Esophagus mucosa (tissue), 1 donor: ENCODE data around the gene CLEC1A. TPM values are rescaled to one million over a fixed set of nuclear protein-coding genes. Genes with fewer than 3 reads are reported as not detected.

Source experiments
- ATAC-seq: fragments of 200-7000 bp; cut with Tn5 transposase; one replicate; pipeline ENCODE4 v1.9.1; 2020
- total RNA-seq: library from RNA; stranded (reverse); gene quantifications from one replicate; pipeline ENCODE4 v1.2.4, GENCODE V29; 2023
- donor health status: DM: yes; HTN: yes; CAD: no.

CLEC1A gene, protein sequence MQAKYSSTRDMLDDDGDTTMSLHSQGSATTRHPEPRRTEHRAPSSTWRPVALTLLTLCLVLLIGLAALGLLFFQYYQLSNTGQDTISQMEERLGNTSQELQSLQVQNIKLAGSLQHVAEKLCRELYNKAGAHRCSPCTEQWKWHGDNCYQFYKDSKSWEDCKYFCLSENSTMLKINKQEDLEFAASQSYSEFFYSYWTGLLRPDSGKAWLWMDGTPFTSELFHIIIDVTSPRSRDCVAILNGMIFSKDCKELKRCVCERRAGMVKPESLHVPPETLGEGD
- 0.68 TPM for total RNA-seq

DNA sequence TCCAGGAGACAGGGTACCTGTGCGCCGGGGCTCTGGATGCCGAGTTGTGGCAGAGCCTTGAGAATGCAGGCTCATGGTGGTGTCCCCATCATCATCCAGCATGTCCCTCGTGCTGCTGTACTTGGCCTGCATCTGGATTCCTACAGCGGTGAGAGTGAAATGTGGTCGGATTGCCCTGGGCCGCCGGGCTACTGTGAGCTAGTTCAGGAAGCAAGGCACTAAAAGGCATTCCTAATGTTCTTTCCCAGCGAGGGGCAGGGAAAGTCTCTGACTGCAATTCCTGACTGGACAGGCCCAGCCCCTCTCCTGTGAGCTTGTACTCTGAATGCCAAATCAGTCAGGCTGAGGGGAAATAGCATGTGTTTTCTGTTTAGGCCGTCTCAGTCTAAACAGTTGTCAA is at the start of gene CLEC1A:
TSS of gene CLEC1A (minus strand) at position 195 of the 400 bp plus-strand sequence. CDS start at position 132, 63 bp downstream.
- ATAC-seq: peak; percentile 31

DNA sequence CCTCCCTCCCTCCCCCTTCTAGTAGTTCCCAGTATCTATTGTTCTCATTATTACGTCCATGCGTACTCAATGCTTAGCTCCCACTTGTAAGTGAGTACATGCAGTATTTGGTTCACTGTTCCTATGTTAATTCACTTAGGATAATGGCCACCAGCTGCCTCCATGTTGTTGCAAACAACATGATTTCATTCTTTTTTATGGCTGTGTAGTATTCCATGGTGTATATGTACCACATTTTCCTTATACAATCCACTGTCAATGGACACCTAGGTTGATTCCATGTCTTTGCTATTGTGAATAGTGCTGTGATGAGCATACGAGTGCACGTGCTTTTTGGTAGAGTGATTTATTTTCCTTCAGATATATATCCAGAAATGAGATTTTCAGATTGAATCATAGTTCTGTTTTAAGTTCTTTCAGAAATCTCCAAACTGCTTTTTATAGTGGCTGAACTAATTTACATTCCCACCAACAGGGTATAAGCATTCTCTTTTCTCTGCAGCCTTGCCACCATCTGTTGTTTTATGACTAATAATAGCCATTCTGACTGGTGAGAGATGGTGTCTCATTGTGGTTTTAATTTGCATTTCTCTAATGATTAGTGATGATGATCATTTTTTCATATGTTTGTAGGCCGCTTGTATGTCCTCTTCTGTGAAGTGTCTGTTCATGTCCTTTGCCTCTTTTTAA is 49.1 kb upstream of the CLEC1A start:
- ATAC-seq: no peak

DNA sequence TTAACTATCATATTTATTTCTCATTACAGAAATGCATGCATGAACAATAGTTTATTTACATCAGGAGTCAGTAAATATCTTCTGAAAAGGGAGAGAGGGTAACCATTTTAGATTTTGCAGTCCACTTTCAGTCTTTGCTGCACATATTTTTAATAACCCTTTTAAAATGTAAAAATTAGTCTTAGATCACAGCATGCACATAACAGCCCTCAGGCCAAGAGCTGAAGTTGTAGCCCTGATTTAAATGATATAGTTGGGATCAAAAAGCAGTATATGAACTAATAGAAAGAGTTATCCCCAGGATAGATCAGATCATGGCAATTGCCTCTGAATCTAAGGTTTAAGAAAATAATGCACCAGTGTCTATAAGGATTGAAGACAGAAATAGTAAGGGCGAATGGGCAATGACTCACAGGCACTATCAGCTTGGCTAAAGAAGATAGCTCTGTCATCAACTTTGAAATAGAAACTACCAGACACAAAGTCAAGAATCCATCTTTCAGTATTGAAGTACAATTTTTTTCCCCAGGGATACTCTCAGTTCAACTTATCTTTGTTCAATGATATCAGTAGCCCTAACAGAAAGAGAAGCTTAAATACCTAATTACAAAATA is 44.3 kb upstream of the CLEC1A start:
- no peak for ATAC-seq

DNA sequence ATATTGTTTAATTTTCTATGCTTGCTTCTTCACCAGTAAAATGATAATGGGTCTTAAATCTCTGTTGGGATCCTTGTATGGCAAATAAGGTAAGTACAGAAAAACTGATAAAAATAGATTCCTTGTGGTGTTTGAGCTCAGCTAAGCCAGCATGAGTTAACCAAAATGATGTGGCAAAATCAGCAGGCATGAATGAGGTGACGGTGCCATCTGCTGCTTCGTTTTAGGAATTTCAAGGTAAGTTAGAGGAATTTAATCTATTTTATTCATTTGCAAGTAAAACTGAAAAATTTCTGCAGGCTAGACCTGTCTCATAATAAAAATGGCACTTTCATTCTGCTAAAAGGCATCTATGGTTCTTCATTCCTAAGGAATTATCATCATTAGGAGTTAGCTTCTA is 41.2 kb upstream of the CLEC1A start:
- ATAC-seq: peak; percentile 71

DNA sequence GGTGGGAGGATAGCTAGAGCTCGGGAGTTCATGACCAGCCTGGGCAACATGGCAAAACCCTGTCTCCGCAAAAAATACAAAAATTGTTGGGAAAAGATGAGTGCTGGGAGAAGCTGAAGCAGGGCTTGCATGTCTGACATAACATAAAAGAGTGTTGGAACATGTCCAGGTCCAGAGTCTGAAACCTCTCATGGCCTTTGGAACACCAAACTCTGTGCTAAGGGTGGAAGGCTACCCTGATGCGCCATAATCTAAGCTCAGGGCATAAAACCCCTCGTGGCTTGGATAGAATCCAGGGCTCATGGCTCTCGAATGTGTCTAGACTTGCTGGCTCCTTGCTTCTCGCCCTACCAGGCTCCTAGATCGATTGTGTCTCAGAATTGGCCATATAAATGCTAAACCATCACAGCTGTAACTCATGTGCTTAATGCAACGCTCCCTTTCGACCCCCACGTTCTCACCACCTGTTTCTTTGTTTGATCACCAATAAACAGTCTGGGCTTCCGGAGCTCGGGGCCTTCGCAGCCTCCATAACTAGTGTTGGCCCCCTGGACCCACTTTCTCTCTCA is 37.9 kb upstream of the CLEC1A start:
- ATAC-seq: no peak

DNA sequence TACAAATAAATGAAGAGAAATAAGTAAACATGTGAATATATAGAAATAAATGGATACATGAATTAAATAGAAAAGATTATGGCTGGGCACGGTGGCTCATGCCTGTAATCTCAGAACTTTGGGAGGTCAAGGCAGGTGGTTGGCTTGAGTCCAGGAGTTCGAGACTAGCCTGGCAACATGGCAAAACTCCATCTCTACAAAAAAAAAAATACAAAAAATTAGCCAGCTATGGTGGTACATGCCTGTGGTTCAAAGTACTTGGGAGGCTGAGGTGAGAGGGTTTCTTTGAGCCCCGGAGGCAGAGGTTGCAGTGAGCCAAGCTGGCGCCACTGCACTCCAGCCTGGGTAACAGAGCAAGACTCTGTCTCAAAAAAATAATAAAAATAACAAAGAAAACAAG is 36.3 kb upstream of the CLEC1A start:
- ATAC-seq: no peak

DNA sequence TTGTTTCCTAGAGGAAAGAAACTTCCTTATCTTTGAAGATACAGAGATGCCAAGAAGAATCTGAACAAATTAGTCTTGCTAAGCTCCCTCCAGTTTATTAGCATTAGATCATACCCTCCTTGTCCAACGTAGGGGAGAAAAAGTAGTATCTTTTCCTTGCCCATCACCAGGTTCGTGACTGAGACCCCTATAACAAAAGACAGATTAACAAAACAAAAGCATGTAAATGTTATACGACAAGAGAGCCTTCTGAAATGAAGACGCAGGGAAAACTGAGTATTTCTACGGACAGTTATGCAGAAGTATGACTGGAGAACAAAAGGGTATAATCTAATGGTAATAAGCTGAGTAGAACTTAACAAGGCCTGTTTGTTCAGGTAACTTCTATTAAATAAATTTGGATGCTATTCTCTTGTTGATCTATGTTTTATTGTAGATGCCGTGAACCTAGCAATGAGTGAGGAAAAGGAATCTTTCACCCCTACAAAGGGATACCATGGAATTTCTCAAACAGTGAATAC is 34.1 kb upstream of the CLEC1A start:
- ATAC-seq: no peak

DNA sequence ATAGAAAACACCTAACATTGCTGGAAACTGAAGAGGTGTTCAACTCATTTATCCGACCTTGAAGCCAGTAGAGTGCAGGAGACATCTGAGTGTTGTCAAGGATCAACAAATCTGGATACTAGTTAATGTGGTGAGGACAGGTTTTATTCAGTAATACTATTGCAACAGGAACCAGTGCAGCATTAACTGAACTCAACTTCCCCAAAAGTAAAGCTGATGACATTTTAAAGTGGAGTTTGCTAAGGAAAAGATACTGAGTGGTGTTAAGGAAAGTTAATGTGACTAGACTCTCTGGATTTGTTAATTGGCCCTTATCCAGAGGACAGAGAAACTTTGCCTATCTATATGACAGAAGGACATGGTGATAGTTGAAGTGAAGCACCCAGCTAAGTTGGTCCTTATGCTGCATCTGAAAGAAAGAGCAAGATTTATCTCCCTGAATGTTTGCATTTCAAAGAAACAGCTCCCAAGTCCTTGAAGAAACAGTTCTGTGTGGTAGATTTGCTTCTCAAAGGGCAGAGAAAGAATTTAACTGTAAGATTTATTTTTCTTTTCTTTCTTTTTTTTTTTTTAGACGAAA is 32.4 kb upstream of the CLEC1A start:
- no peak for ATAC-seq

DNA sequence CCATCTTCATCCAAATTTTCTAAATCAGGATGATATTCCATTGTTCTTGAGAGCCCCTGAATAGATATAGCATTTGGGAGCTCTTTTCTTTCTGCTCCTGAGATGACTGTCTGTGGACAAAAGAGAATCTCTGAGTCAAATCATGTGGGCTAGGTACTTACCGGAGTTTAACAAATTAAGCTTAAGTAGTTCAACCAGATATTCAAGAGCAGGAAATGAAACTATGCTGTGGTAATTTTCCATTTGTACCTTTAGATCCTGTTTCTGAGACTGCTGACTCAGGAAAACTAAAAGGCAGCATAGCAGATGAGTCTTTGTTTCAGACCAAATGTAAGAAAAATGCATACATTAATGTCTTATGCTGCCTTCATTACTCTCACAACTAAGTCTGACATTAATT is 31.3 kb upstream of the CLEC1A start, which contains the start of gene CLEC7A:
TSS of gene CLEC7A (minus strand) at position 158 of the 400 bp plus-strand sequence. CDS start at position 41, 117 bp downstream.
- ATAC-seq: peak; percentile 85

DNA sequence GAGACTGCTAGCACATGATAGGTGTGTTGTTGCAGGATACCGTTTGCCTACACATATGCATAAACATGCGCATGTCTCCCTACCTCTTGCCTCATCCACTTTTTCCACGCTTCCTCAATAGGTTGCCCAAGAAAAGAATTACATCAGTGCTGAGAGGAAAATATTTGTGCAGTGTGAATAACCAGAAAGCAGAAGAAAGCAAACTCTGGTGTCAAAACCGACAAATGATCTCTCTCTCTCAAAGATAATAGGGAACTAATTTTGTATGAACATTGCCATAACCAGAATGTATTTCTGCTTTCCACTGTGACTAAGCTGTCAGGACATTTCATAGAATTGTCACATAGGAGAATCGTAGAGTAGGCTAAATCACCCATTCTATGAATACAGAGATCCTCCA is 29.9 kb upstream of the CLEC1A start:
- ATAC-seq: peak; percentile 57

DNA sequence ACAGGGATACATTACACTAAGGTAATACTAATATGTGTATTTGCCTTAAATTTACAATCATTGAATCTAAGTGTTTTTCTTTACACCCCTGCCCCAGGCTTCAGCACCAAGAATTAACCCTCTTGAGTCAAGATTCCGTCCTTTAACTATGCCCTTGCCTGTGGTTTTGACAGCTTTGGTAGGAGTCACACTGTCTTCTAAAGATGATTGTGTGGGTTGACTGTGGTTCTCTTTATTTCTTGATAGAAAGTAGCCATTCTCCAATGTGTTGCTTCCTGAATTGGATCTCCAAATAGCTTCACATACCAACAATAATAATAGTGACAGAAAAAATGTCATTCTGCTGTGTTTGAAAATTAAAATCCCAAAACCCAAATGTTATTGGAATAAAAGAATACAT is 27.6 kb upstream of the CLEC1A start:
- no peak for ATAC-seq

DNA sequence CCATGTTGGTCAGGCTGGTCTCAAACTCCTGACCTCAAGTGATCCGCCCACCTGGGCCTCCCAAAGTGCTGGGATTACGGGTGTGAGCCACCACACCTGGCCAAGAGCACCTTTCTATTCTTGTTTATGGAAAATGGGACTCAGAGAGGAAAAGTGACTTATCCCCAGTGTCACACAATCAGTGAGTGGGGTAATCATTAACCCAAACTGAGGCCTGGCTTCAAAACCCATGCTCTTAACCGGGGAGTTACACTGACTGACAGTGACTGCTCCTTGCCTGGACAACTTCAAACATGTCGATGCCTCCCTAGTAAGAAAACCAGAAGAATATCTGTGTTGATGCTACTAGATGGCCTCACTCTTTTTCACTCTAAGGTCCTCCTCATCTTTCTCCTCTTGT is 23.9 kb upstream of the CLEC1A start:
- no peak for ATAC-seq

DNA sequence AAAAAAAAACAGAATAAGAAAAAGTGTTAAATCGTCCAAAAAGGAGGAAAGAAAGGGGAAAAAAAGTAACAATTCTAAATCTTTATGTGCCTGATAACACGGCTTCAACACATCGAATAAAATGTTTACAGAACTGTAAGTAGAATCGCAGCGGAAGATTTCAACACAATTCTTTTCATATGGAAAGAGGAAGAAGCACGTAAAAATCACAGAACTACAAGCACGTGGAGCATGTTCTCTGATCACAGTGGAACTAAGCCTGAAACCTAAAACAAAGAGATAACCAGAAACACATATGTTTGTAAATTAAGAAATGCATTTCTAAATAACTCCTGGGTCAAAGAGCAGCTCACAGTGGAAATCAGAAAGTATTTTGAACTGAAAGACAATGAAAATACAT is 22.5 kb upstream of the CLEC1A start:
- ATAC-seq: no peak

DNA sequence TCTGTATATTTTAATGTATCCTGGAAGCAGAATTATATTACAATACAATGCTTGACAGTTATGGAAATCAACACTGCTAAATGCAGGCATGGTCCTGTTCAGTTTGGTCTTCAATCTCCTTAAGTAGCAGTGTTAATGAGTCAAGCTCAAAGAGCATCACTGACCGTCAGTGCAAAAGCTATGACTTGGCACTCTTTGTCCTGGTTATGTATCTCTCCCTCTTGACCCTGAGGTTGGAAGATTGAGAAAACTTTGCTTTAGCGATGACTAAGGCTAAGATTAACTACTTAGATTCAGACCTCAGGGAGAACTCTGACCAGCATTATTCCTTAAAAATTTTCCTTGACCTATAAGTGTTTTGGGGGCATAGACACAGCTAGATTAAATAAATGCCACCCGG is 20.3 kb upstream of the CLEC1A start:
- ATAC-seq: no peak

DNA sequence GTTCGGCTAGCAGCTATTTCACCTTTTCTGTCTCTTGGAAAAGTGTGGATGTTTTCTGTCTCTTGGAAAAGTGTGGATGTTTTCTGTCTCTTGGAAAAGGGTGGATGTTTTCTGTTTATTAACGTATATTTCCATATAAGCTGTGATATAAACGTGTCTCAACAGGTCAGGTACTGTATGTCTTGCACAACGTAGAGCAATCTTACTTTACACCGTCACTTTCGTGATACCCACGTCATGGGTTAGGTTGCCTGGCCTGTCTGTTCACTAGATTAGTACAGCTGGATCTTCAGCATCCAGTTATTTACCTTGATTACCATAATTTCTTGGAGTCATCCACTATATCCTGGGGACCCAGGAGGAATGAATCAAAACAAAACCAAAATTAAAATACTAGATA is 17.1 kb upstream of the CLEC1A start:
- ATAC-seq: peak; percentile 94

DNA sequence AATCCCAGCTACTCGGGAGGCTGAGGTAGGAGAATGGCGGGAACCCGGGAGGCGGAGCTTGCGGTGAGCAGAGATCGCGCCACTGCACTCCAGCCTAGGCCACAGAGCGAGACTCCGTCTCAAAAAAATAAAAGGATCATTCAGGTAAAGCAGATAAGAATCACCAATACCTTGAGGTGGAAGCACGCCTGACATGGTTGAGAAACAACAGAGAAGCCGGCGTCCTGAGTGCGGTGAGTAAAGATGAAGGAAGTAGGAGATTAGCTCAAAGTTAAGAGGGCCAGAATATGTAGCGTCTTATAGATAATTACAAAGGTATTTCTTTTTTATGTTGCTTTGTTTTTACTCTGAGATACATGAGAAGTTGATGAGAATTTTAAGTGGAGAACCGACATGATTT is 16.5 kb upstream of the CLEC1A start:
- ATAC-seq: no peak

DNA sequence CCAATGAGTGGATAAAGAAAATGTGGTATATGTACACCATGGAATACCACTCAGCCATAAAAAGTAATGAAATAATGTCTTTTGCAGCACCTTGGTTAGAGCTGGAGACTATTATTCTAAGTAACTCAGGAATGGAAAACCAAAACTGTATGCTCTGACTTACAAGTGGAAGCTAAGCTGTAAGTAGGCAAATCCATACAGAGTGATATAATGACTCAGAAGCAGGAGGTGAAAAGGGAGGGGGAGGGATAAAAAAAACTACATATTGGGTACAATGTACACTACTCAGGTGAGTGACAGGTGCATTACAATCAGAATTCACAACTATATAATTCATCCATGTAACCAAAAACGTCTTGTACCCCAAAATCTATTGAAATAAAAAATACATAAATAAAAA is 15.1 kb upstream of the CLEC1A start:
- ATAC-seq: peak; percentile 53

DNA sequence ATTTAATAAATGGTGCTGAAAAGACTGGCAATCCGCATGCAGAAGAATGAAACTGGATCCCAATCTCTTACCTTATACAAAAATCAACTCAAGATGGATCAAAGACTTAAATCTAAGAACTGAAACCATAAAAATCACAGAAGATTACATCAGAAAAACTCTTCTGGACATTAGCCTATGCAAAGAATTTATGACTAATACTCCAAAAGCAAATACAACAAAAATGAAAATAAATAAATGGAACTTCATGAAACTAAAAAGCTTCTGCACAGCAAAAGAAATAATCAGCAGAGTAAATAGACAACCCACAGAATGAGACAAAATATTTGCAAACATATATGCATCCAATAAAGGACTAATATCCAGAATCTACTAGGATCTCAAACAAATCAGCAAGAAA is 14.3 kb upstream of the CLEC1A start:
- ATAC-seq: no peak

DNA sequence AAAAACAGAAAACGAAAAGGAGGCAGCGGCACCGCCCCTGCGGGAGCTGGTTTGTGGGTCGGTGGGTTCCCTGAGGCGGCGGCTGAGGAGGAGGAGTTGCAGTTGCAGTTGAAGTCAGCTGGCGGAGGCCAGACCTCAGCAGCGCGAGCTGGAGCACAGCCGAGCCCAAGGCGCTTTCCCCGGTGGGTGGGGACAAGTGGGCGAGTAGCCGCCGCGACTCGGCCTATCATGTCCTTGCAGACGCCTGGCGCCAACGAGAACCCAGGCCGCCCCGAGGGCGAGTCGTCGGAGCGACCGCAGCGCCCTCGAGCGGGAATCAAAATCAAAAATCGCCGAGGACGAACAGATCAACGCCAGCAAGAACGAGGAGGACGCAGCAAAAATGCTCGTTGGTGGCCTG is 12.7 kb upstream of the CLEC1A start:
- ATAC-seq: no peak

DNA sequence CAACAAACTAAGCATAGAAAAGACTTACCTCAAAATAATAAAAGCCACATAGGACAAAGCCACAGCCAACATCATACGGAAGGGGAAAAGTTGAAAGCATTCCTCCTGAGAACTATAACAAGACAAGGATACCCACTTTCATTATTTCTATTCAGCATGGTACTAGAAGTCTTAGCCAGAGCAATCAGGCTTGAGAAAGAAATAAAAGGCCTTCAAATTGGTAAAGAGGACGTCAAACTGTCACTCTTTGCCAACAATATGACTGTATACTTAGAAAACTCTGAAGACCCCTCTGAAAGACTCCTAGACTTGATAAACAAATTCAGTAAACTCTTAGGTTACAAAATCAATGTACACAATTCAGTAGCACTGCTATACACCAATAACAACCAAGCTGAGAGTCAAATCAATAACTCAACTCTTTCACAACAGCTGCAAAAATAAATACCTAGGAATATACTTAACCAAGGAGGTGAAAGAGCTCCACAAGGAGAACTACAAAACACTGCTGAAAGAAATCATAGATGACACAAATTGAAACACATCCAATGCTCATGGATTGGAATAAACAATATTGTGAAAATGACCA is 11.6 kb upstream of the CLEC1A start:
- no peak for ATAC-seq

DNA sequence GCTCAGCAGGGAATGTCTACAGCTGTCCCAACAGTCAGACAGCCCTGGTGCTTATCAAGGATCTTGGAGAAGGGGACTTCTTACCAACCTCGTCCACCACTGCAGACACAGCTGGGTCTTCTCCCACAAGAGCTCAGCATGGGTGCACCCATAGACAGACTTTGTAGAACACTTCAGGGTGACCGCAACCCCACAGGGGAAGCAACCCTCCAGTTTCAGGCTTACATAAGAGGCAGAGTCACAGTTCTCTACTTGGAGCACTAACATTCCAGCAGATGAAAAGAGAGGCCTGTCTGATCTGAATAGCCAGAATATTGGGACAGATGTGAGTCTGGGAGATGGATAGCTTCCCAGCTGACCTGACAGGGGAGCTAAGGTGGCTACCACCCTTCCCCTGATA is 3.5 kb upstream of the CLEC1A start:
- no peak for ATAC-seq

DNA sequence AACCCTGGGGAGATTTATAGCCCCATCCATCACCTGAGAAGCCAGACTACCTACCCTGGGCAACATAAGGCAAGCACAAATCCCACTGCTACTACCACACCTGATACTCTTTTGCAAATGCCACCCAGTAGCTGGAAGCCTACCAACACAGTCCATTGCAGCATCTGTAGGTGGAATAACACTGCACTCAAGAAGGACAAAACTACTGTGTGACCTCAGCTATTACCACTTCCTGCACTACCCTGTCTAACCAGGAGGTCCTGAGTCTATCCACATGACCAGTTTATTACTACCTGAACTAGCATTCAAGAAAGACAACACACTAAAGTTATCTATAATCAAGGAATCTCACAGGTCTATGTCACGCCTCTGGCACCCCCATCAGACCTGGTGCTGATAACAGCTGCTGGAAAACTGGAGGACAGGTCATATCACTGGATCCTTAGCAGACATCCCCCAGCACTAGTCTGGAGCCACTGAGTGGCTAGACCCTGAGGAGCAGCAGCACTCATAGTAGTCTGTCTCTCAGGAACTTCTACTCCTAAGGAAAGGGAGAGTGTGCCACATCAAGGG is 2.9 kb upstream of the CLEC1A start:
- peak; percentile 23 for ATAC-seq
